Large intestine (tissue), 3 donors: Measurements from ENCODE around the gene QSOX2. TPM values are rescaled to one million over a fixed set of nuclear protein-coding genes. Genes with fewer than 3 reads are reported as not detected.
A peak's percentile ranks its signal among the peaks of the same experiment; 100 is the strongest.

ENCODE experiments used
- DNase-seq, 2 donors: peaks; one replicate each; pipeline versions ENCODE4 v3.0.0 to v3.0.0-alpha.2; 2013
- H3K27ac ChIP-seq: one replicate; pipeline ENCODE4 v1.5.1; 2013; ENCODE audit warnings: low read length
- H3K27me3 ChIP-seq: 2 replicates; pipeline ENCODE4 v1.6.1; 2013; ENCODE audit warnings: low read length; ENCODE audit not compliant: control insufficient read depth, insufficient read depth
- H3K36me3 ChIP-seq: 2 replicates; pipeline ENCODE4 v1.6.1; 2013; ENCODE audit warnings: low read length; ENCODE audit not compliant: control insufficient read depth, insufficient read depth
- H3K4me1 ChIP-seq: one replicate; pipeline ENCODE4 v1.6.1; 2013; ENCODE audit warnings: low read length; ENCODE audit not compliant: control insufficient read depth, insufficient read depth
- H3K4me3 ChIP-seq: one replicate; pipeline ENCODE4 v1.5.1; 2013; ENCODE audit warnings: low read length
- H3K9me3 ChIP-seq: one replicate; pipeline ENCODE4 v1.6.1; 2013; ENCODE audit warnings: mild to moderate bottlenecking, low read depth, low read length, moderate library complexity; ENCODE audit not compliant: control insufficient read depth
- WGBS: methylation state at CpG from one replicate; pipeline ENCODE4 v1.1.5; 2013; ENCODE audit warnings: low lambda C conversion rate; ENCODE audit not compliant: insufficient coverage; 5-methylcytosine and 5-hydroxymethylcytosine counted together
- polyA plus RNA-seq: library from polyadenylated mRNA; unstranded; fragments of 120-200 nt; gene quantifications from one replicate; pipeline ENCODE4 v1.2.1, GENCODE V29; 2013

The QSOX2 gene
- polyA plus RNA-seq, 1 donor, result 11.9 TPM

DNA sequence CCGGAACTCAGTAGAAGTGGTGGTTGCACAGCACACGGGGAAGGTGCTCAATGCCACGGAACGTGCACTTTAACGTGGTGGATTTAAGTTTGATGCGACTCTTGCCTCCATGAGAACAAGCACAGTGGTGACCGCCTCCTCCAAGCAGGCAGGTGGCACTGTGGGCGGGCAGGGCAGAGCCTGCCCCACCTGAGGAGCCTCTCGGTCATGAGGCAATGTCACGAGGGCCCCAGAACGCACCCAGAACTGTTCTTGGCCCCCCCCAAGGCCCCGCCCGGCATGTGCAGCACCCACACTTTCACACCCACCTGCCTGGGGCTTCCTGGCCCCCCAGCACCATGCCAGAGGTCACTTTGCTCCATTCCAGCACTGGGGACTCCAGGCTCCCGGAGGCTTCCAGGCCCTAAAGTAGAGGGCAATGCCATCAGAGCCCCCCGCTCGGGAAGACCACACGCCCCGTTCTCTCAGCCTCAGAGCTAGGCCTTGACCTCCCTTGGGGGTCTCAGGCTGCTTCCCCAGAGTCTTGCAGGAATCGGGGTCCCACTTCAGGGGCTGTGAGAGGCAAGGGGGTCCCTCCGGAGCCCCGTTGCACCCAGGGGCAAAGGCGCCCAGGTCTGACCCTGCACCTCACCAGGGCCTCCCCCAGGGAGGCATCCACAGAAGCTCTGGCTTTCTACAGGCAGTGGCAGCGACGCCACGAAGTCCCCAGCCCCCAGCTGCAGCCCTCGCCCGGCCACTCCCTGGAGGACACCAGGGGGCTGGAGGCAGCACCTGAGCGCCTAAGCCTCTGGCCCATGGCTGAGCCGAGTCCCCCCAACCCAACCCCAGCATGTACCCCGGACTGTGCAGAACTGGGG lies 44.3 kb upstream of the QSOX2 start:
- no peak for DNase-seq
- H3K4me3 ChIP-seq, result no peak overlapping the region
- H3K27me3 ChIP-seq, result peaks cover 5% of the 10 kb centered on the region
- no peaks in the 10 kb centered on the region for H3K36me3 ChIP-seq
- no CpG with 5 or more reads among the region's 30 CpGs for WGBS
- no peaks in the 10 kb centered on the region for H3K4me1 ChIP-seq
- peaks cover 5% of the 10 kb centered on the region for H3K9me3 ChIP-seq
- H3K27ac ChIP-seq, result no peak overlapping the region

DNA sequence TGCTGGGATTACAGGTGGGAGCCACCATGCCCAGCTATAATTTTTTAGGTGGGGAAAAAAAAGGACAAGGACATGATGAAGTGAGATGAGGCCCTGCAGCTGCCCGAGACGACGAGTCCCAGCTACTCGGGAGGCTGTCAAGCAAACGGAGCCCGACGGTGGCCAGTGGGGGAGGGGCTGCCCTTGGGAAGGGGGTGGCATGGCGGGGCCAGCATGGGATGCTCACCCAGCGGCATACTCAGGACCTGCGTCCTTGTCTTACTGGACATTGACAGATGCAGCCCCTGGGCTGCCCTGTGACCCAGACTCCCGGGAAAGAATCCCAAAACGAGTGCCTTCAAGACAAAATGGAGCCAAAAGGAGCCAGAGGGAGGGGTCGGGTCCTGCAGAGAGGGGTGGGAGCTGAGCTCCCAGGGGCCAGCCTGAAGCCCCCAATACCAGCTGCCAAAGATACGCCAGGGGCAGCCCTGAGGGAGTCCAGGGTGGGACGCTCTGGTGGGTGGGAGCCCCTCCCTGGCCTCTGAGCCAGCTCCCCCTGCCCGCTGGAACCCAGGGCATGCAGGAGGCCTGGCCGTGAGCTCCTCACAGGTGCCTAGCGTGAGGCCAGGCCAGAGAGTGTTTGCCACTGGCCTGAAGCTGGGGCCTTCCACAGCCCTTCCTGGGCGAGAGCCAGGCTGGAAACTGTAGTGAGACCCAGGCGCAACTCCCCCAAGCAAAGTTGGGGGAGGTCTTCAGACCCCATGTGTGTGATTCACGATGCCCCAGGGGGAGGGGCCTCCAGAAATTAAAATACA lies 42.5 kb upstream of the QSOX2 start:
- H3K27me3 ChIP-seq, result peaks cover 8% of the 10 kb centered on the region
- DNase-seq, result no peak
- H3K9me3 ChIP-seq, result peaks cover 5% of the 10 kb centered on the region
- no CpG with 5 or more reads among the region's 21 CpGs for WGBS
- no peaks in the 10 kb centered on the region for H3K36me3 ChIP-seq
- H3K4me3 ChIP-seq, result no peak overlapping the region
- H3K4me1 ChIP-seq, result peaks cover 4% of the 10 kb centered on the region
- H3K27ac ChIP-seq, result no peak overlapping the region

DNA sequence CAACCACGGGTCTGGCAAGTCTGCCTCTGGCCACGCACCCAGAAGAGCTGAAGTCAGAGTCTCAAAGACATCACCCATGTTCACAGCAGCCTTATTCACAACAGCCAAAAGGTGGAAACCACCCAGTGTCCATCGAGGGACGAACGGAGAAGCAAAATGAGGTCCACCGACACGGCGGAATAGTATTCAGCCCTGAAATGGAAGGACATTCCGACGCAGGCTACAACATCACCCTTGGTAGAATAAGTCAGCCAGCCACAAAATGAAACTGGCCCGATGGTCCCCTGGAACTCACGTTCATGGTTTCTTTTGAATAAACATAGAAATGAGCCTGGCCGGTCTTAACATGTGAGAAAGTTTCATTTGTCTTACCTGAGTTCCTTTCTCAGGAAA lies 41.4 kb upstream of the QSOX2 start:
- Histone ChIP-seq H3K27ac (no peak overlapping the region), H3K27me3 (peaks cover 8% of the 10 kb centered on the region), H3K36me3 (no peaks in the 10 kb centered on the region), H3K4me3 (no peak overlapping the region), H3K9me3 (no peaks in the 10 kb centered on the region), H3K4me1 (peaks cover 4% of the 10 kb centered on the region)
- DNase-seq, result no peak
- WGBS, result no CpG with 5 or more reads among the region's 13 CpGs

DNA sequence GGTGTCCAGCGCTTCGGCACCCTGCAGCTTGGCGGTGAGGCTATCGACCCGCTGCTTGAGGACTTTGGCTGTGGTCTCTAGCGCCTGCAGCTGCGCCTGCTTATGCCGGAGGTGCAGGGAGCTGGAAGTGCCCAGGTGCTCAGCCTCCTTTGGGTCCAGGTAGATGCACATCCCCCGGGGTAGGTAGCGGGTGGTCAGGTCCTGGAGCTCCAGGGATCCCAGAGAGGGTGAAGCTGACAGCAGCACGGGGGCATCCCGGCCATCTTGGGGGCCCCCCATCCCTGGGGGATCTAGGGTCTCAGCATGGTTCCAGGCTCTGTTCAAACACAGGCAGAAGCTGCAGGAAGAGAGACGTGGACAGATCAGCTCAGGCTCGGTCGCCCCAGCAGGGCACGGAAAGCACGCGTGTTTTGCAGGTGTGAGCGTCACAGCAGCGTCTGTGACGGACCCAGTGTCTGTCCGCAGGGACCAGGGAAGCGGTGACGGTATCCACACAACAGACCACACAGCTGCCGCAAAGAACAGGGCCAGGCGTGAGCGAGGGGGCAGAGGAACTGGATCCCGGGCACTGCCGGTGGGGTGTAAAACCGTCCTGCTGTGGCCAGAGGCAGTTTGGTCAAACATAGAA lies 40.9 kb upstream of the QSOX2 start:
- no peak for DNase-seq
- WGBS, result no CpG with 5 or more reads among the region's 30 CpGs
- H3K4me3 ChIP-seq, result no peak overlapping the region
- H3K36me3 ChIP-seq, result no peaks in the 10 kb centered on the region
- H3K27ac ChIP-seq, result no peak overlapping the region
- H3K9me3 ChIP-seq, result no peaks in the 10 kb centered on the region
- peaks cover 8% of the 10 kb centered on the region for H3K27me3 ChIP-seq
- H3K4me1 ChIP-seq, result peaks cover 4% of the 10 kb centered on the region

DNA sequence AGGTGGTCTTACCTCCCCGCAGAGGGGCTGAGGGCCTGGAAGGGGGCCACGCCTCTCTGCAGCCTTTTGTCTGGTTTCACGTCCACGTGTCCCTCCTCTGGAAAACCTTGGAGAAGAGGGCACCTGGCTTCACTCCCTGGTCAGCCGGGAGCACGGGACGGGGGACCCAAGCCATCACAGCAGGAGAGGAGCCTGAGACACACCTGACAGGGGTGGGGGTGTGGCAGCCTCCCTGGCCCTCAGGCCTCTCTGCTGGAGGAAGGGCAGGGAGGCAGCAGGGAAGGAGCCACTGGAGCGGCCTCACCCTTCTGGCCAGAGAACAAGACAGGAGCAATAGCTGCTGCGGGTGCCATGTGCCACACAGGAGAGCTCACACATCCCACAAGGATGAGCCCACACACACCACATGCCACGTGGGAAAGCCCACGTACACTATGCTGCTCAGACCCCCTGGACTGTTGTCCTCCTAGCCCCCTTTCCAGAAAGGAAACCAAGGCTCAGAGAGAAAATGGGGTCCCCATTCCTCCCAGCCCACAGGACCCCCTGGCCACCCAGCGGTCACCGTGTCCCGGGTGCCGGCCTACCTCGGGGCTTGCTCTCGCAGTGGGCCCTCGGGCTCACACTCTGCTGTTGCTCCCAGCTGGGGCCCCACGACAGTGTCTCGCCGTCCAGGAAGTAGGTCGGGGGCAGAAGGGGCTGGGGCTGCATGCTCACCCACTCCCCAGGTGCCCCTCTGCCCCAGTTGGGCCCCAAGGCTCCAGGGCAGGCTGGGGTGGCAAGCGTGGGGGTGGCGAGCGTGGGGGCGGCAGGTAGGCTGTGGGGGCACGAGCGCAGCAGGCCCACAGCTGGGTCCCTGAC lies 40.1 kb upstream of the QSOX2 start:
- H3K27me3 ChIP-seq, result peaks cover 8% of the 10 kb centered on the region
- no CpG with 5 or more reads among the region's 28 CpGs for WGBS
- H3K4me3 ChIP-seq, result no peak overlapping the region
- H3K9me3 ChIP-seq, result no peaks in the 10 kb centered on the region
- H3K36me3 ChIP-seq, result no peaks in the 10 kb centered on the region
- peaks cover 4% of the 10 kb centered on the region for H3K4me1 ChIP-seq
- no peak overlapping the region for H3K27ac ChIP-seq
- DNase-seq, result no peak

DNA sequence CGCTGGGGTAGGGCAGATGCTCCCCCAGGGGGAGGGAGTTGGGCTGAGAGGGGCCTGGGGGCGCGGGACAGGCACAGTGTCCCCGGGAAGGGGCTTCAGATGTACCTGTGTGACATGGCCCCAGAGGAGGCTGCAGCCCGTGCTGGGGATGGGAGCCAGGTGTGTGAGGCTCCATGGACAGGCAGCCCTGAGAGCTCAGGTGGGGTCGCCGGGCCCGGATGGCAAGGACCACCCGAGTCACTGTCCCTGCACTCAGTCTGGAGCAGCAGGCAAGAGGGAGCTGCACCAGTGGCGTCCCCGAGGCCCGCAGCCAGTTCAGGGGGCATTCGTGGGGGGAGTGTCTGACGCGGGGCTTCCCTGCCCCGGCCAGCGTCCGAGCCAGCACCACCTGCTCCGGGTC lies 39.3 kb upstream of the QSOX2 start:
- Histone ChIP-seq H3K9me3 (no peaks in the 10 kb centered on the region), H3K36me3 (no peaks in the 10 kb centered on the region), H3K4me3 (no peak overlapping the region), H3K27me3 (peaks cover 8% of the 10 kb centered on the region), H3K27ac (no peak overlapping the region), H3K4me1 (peaks cover 4% of the 10 kb centered on the region)
- WGBS, result no CpG with 5 or more reads among the region's 19 CpGs
- DNase-seq, result no peak

DNA sequence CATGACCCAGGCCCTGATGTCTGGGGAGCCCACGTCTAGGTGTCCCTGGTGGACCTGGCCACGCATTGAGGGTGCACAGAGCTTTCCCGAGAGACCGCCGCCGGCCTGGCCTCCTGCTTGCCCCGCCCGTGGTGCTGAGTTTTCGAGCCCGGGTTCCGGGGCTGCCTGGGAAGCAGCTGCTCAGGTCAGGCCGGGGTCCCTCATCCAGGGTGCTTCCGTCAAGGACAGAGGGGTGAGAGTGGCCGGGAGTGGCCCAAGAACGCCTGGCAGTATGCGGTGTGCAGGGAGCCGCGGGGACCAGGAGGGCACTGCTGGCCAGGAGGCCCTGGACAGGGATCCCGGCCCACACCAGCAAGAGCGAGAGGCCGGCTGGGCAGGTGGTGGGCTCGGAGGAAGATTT lies 38.7 kb upstream of the QSOX2 start:
- Histone ChIP-seq H3K27me3 (peaks cover 8% of the 10 kb centered on the region), H3K4me1 (peaks cover 4% of the 10 kb centered on the region), H3K36me3 (no peaks in the 10 kb centered on the region), H3K9me3 (no peaks in the 10 kb centered on the region), H3K27ac (no peak overlapping the region), H3K4me3 (no peak overlapping the region)
- no peak for DNase-seq
- no CpG with 5 or more reads among the region's 22 CpGs for WGBS

DNA sequence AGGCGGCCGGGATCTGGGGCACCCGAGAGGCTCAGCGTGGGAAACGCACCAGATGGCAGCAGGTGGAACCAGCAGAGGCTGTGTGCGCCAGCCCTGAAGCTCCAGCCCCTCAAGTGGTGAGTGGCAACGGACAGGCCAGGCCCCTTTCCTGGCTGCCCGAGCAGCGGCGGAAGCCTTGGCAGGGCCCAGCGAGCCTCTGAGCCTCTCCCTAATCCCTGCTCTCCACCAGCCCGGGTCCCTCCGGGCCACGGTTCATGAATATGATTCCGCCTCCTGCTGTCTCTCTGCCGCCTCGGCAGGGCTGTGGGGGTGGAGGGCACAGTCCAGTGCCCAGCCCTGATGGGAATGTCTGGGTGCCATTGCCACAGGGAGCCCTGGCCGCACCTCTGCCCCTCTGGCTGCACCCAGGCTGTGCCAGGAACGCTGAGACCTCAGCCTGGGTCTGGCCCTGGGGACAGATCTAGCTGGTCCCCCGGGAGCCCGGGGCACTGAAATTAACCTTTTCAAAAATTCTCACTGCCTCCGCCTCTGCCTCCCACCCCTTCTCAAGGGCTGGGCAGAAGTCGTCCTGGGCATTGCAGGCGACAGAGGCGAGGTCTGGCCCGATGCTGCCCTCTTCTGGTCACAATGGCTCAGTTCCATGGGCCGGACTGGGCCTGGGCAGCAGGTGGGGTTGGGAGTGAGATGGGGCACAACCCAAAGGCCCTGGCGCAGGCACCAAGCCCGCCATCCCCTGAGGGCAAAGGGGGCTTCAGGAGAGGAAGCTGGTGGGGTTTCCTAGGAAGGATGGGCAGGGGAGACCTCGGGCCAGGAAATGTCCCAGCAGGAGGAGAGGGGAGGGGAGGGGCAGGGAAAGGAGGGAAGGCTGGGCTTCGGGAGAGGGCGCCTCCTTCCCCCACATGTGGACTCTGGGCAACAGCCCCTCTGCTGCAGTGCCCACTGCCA lies 38.0 kb upstream of the QSOX2 start:
- WGBS, result no CpG with 5 or more reads among the region's 32 CpGs
- H3K27ac ChIP-seq, result no peak overlapping the region
- no peaks in the 10 kb centered on the region for H3K36me3 ChIP-seq
- H3K4me1 ChIP-seq, result peaks cover 4% of the 10 kb centered on the region
- H3K9me3 ChIP-seq, result no peaks in the 10 kb centered on the region
- no peak overlapping the region for H3K4me3 ChIP-seq
- peaks cover 8% of the 10 kb centered on the region for H3K27me3 ChIP-seq
- DNase-seq, result peak; percentile 43 to 50

DNA sequence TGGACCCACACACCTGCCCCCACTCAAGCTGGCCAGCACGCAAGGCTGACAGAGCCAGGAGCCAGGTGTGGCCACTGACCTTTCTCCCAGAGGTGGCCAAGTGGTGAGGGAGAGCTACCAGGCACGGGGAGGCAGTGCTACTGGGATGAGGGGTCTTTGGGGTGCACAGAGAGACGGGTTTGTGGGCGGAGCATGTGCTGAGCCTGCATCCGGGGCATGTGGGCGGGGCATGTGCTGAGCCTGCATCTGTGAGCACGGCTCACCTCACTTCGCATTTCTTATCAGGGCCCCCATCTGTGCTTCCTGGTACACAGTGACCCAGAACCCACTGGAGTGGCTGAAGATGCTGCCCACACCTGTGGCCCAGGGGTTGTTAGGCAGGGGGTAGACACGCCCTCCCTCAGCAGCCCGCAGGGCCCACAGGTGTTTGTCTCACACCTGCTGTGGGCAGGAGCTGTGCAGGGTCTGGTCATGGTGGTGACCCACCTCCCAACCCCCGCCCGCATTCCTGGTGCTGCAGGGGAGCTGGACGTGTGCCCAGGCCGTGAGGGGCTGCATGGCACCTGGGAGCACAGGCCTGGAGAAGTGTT lies 36.8 kb upstream of the QSOX2 start:
- no peaks in the 10 kb centered on the region for H3K9me3 ChIP-seq
- peaks cover 11% of the 10 kb centered on the region for H3K27me3 ChIP-seq
- H3K36me3 ChIP-seq, result no peaks in the 10 kb centered on the region
- WGBS, result no CpG with 5 or more reads among the region's 14 CpGs
- no peak overlapping the region for H3K27ac ChIP-seq
- peaks cover 4% of the 10 kb centered on the region for H3K4me1 ChIP-seq
- no peak overlapping the region for H3K4me3 ChIP-seq
- no peak for DNase-seq
